ENCODE measurements around the gene SEPSECS. TPM values are rescaled to one million over a fixed set of nuclear protein-coding genes. Genes with fewer than 3 reads are reported as not detected.

SEPSECS gene
- total RNA-seq, 1 experiment from 2014 or later = 10.6 TPM

- BruUV-seq (replicated peaks) = no TSS peak
Observed at GRCh38 chr4:25101836-25102235, 58.4 kb downstream of the SEPSECS start.

More at GRCh38 chr4:25101836-25102235, 58.4 kb downstream of the SEPSECS start:
- no peaks in the 10 kb centered on the region for H3K36me3 ChIP-seq (ENCODE audit: control insufficient read depth in 1 of 2, insufficient read depth in 2 of 2, low read length in 2 of 2)
- H3K27me3 ChIP-seq (ENCODE audit: insufficient read depth, low read length) = no peaks in the 10 kb centered on the region
- H3K27ac ChIP-seq (ENCODE audit: low read depth, low read length) = no peak overlapping the region
- POLR2A ChIA-PET = no interaction called here
- no peaks in the 10 kb centered on the region for H3K79me2 ChIP-seq (ENCODE audit: insufficient read depth, low read length)
- DNase-seq (ENCODE audit: low read depth, low spot score) = no peak
- intact Hi-C loops (cut with micrococcal nuclease) = no loop called here
- CTCF ChIA-PET = interaction anchor here (0.8 kb wide), 1 partner anchor 43 kb away, joined by 3 read pairs; no protein-coding TSS in a partner anchor
- no peaks in the 10 kb centered on the region for H3K9me2 ChIP-seq (ENCODE audit: insufficient read depth)
- H2AFZ ChIP-seq (ENCODE audit: low read depth, low read length, poor library complexity, severe bottlenecking) = no peak overlapping the region
- H3K4me2 ChIP-seq (ENCODE audit: low read length) = no peak overlapping the region
- no peak overlapping the region for H3K9ac ChIP-seq (ENCODE audit: low read length)
- no peak for ATAC-seq
- H3K9me3 ChIP-seq (ENCODE audit: control insufficient read depth in 1 of 2, insufficient read depth in 1 of 2, low read depth in 1 of 2, low read length in 2 of 2) = no peaks in the 10 kb centered on the region
- no peak overlapping the region for H3K4me3 ChIP-seq (replicated peaks in 1 of 2; ENCODE audit: low read depth in 1 of 2, low read length in 2 of 2)
- no peak for TF ChIP-seq CTCF (IDR thresholded peaks at IDR 0.05 in 2 of 3, conservative IDR thresholded peaks at IDR 0.05 in 1 of 3; ENCODE audit: borderline replicate concordance in 1 of 3, insufficient read depth in 1 of 3, low read depth in 2 of 3, low read length in 2 of 3)
- no peak for TF ChIP-seq REST (IDR thresholded peaks at IDR 0.05; ENCODE audit: low read depth)
- no peaks in the 10 kb centered on the region for H4K20me1 ChIP-seq (ENCODE audit: insufficient read depth)
- no peaks in the 10 kb centered on the region for H3K4me1 ChIP-seq (ENCODE audit: control insufficient read depth in 1 of 2, insufficient read depth in 2 of 2, low read length in 2 of 2)
- RAD21 ChIA-PET (ENCODE audit: low non-redundant PET in 1 of 2, low total read pairs in 2 of 2, uncharacterized antibody in 2 of 2, unreplicated experiment in 2 of 2) = no interaction called here

All from HCT116 (cell line).